ENCODE results near the gene TTC39A.
A peak's percentile ranks its signal among the peaks of the same experiment; 100 is the strongest.

The TTC39A gene

DNA sequence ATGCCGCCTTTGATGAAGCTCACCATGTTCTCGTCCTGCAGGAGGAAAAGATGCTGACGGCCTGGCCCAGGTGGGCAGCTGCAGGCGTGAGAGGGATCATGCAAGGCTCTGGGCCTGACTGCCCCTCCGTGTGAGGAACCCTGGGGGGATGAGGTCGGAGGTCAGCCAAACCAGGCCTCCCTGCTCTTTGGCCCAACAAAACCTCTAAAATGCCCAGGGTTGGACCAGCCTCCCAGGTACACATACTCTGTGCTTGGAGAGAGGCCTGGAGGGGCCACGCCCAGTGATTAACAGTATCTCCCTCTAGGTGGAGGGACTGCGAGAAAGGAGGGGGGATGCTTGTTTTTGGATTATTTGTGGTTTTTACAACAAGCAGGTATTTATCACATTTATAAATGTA is 21.1 kb downstream of the TTC39A start:
- Histone ChIP-seq H3K27me3 (ENCODE audit: control insufficient read depth in 5 of 5, insufficient read depth in 4 of 5, low read length in 5 of 5) (no peaks in the 10 kb centered on the region), H3K9me3 (ENCODE audit: control insufficient read depth in 5 of 5, low read length in 5 of 5) (no peaks in the 10 kb centered on the region), H3K27ac (ENCODE audit: low read depth, low read length) (no peak overlapping the region), H3K9ac (ENCODE audit: low read length in 5 of 5) (no peak overlapping the region), H3K4me3 (ENCODE audit: low read depth in 1 of 5, low read length in 5 of 5) (no peak overlapping the region), H3K36me3 (ENCODE audit: control insufficient read depth in 5 of 5, insufficient read depth in 5 of 5, low read length in 5 of 5) (no peaks in the 10 kb centered on the region), H3K4me1 (ENCODE audit: control insufficient read depth in 5 of 5, insufficient read depth in 5 of 5, low read length in 5 of 5) (peaks cover 0 to 3% (median 0%) of the 10 kb centered on the region in 5 donors)

DNA sequence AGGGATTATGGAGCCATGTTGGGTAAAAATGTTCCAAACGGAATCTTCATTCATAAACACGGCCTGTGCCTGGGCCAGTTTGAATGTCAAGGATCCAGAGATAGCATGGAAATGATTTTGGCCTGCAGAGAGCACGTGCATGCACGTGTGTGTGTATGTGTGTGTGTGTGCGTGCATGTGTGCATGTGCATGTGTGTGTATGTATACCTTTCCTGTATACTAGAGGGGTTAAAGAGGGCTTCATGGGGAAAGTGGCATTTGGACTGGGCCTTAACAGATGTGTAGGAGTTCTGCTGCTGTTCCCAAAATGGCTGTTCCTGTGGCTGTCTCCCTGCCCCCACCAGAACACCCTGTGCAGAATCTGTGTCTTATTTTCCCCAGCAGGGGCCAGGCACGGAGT is 21.7 kb downstream of the TTC39A start:
- Histone ChIP-seq H3K4me3 (ENCODE audit: low read depth in 1 of 5, low read length in 5 of 5) (no peak overlapping the region), H3K9ac (ENCODE audit: low read length in 5 of 5) (no peak overlapping the region), H3K9me3 (ENCODE audit: control insufficient read depth in 5 of 5, low read length in 5 of 5) (no peaks in the 10 kb centered on the region), H3K4me1 (ENCODE audit: control insufficient read depth in 5 of 5, insufficient read depth in 5 of 5, low read length in 5 of 5) (no peaks in the 10 kb centered on the region), H3K27me3 (ENCODE audit: control insufficient read depth in 5 of 5, insufficient read depth in 4 of 5, low read length in 5 of 5) (no peaks in the 10 kb centered on the region), H3K36me3 (ENCODE audit: control insufficient read depth in 5 of 5, insufficient read depth in 5 of 5, low read length in 5 of 5) (no peaks in the 10 kb centered on the region), H3K27ac (ENCODE audit: low read depth, low read length) (no peak overlapping the region)

DNA sequence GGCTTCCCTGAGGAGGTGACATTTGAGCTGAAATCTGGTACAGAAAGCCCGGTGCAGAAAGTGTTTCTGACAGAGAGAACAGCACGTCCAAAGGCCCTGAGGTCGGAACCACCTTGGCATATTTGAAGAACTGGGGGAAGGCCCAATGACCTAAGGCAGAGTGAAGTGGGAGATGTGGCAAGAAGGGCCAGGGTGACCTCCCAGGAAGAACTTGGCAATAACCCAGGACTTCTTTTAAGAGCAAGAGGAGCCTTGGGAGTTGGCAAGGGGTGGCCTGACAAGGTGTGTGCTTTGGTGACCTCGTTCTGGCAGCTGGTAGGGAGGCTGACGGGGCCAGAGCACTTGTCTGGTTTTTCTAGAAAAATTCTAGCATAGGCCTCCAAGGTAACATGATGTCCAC is 23.4 kb downstream of the TTC39A start:
- Histone ChIP-seq H3K36me3 (ENCODE audit: control insufficient read depth in 5 of 5, insufficient read depth in 5 of 5, low read length in 5 of 5) (no peaks in the 10 kb centered on the region), H3K9me3 (ENCODE audit: control insufficient read depth in 5 of 5, low read length in 5 of 5) (no peaks in the 10 kb centered on the region), H3K9ac (ENCODE audit: low read length in 5 of 5) (no peak overlapping the region), H3K27ac (ENCODE audit: low read depth, low read length) (no peak overlapping the region), H3K4me1 (ENCODE audit: control insufficient read depth in 5 of 5, insufficient read depth in 5 of 5, low read length in 5 of 5) (no peaks in the 10 kb centered on the region), H3K4me3 (ENCODE audit: low read depth in 1 of 5, low read length in 5 of 5) (no peak overlapping the region), H3K27me3 (ENCODE audit: control insufficient read depth in 5 of 5, insufficient read depth in 4 of 5, low read length in 5 of 5) (no peaks in the 10 kb centered on the region)

DNA sequence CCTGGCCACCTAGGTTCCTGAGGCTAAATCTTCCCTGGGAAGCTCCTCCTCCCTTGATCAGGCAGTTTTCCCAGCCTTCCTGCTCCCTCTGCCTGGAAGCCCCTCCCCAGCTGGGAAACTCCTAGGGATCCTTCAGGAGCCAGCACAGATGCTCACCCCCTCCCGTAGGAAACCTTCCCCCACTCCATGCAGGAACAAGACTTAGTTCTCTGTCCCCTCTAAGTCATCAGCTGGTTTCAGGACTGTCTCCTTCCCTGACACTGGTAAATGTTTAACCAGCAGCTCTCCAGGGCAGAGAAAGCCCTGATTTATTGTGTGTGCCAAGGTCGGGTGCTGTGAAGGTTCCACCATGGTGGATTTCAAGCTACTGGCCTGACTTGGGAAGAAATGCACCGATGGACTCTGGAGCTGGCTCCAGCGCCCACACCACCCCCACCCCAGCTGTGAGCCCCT is 25.0 kb downstream of the TTC39A start:
- Histone ChIP-seq H3K36me3 (ENCODE audit: control insufficient read depth in 5 of 5, insufficient read depth in 5 of 5, low read length in 5 of 5) (no peaks in the 10 kb centered on the region), H3K27me3 (ENCODE audit: control insufficient read depth in 5 of 5, insufficient read depth in 4 of 5, low read length in 5 of 5) (no peaks in the 10 kb centered on the region), H3K4me1 (ENCODE audit: control insufficient read depth in 5 of 5, insufficient read depth in 5 of 5, low read length in 5 of 5) (no peaks in the 10 kb centered on the region), H3K27ac (ENCODE audit: low read depth, low read length) (no peak overlapping the region), H3K4me3 (ENCODE audit: low read depth in 1 of 5, low read length in 5 of 5) (no peak overlapping the region), H3K9me3 (ENCODE audit: control insufficient read depth in 5 of 5, low read length in 5 of 5) (no peaks in the 10 kb centered on the region), H3K9ac (ENCODE audit: low read length in 5 of 5) (no peak overlapping the region)

DNA sequence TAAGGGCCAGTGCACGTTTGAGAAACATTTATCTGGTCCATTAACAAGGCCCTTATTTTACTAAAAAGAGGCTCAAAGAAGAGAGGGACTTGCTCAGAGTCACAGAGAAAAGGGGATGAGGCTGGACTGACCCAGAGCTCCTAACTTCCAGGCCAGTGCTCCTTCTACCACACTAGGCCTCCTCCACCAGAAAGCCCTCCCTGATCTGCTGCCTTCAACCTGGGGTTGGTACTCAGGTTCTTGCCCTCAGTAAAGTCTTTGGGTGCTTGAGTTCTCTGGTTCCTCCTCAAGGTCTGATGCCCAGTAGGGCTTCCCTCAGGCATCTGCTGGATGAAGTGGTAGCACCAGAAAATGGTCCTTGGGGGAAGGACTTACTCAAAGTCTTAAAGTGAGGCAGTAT is 26.0 kb downstream of the TTC39A start:
- no peaks in the 10 kb centered on the region for H3K36me3 ChIP-seq (ENCODE audit: control insufficient read depth in 5 of 5, insufficient read depth in 5 of 5, low read length in 5 of 5)
- H3K27me3 ChIP-seq (ENCODE audit: control insufficient read depth in 5 of 5, insufficient read depth in 4 of 5, low read length in 5 of 5) = no peaks in the 10 kb centered on the region
- no peaks in the 10 kb centered on the region for H3K9me3 ChIP-seq (ENCODE audit: control insufficient read depth in 5 of 5, low read length in 5 of 5)
- no peak overlapping the region for H3K9ac ChIP-seq (ENCODE audit: low read length in 5 of 5)
- H3K27ac ChIP-seq (ENCODE audit: low read depth, low read length) = no peak overlapping the region
- H3K4me3 ChIP-seq (ENCODE audit: low read depth in 1 of 5, low read length in 5 of 5) = no peak overlapping the region
- no peaks in the 10 kb centered on the region for H3K4me1 ChIP-seq (ENCODE audit: control insufficient read depth in 5 of 5, insufficient read depth in 5 of 5, low read length in 5 of 5)

DNA sequence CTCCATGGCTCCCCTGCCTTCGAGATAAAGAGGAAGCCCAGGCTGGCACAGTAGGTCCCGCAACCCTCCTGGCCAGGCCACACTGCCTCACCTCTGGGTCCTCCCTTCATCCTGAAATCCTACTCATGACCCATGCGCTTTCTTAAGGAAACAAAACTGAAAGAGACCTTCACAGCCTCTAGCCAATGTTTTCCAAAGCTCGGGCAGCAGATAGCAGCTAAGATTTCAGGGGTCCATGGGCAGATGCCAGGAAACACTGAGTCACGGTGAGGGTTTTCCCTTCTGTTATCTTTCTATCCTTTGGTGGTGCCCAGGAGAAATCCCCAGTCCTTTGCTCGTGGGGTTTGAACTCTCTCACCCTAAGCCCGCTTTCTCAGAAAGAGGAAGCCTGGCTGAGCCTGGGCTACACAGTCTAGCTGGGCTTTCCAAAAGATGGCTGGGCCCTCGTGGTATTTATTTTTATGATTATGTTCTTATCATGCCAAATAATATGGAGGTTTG is 26.6 kb downstream of the TTC39A start:
- no peaks in the 10 kb centered on the region for H3K9me3 ChIP-seq (ENCODE audit: control insufficient read depth in 5 of 5, low read length in 5 of 5)
- peak overlapping the region in 1 of 5 donors; percentile 2 for H3K9ac ChIP-seq (ENCODE audit: low read length in 5 of 5)
- H3K27me3 ChIP-seq (ENCODE audit: control insufficient read depth in 5 of 5, insufficient read depth in 4 of 5, low read length in 5 of 5) = no peaks in the 10 kb centered on the region
- H3K4me1 ChIP-seq (ENCODE audit: control insufficient read depth in 5 of 5, insufficient read depth in 5 of 5, low read length in 5 of 5) = no peaks in the 10 kb centered on the region
- no peaks in the 10 kb centered on the region for H3K36me3 ChIP-seq (ENCODE audit: control insufficient read depth in 5 of 5, insufficient read depth in 5 of 5, low read length in 5 of 5)
- peak overlapping the region in 3 of 5 donors; percentile 13 to 47 (median 36) for H3K4me3 ChIP-seq (ENCODE audit: low read depth in 1 of 5, low read length in 5 of 5)
- H3K27ac ChIP-seq (ENCODE audit: low read depth, low read length) = no peak overlapping the region

DNA sequence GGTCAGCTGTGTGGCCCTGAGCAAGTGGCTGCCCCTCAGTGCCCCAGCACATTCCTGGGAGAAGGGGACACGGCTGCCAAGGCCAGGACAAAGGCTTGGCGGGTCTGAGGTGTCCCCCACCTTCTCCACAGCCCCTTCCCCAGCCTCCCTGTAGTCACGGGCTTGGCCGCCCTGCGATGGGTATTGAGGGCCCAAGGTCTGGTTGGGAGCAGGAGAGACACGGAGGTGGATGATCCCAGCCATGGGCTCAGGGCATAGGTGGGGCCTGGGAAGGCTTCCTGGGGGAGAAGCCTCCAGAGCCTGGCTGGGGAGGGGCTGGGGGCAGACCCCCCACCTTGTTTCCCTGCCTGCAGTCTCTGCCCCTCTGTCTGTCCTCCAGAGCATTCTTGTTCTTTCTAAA is 27.0 kb downstream of the TTC39A start:
- no peaks in the 10 kb centered on the region for H3K36me3 ChIP-seq (ENCODE audit: control insufficient read depth in 5 of 5, insufficient read depth in 5 of 5, low read length in 5 of 5)
- H3K27me3 ChIP-seq (ENCODE audit: control insufficient read depth in 5 of 5, insufficient read depth in 4 of 5, low read length in 5 of 5) = no peaks in the 10 kb centered on the region
- no peaks in the 10 kb centered on the region for H3K9me3 ChIP-seq (ENCODE audit: control insufficient read depth in 5 of 5, low read length in 5 of 5)
- H3K27ac ChIP-seq (ENCODE audit: low read depth, low read length) = no peak overlapping the region
- no peaks in the 10 kb centered on the region for H3K4me1 ChIP-seq (ENCODE audit: control insufficient read depth in 5 of 5, insufficient read depth in 5 of 5, low read length in 5 of 5)
- no peak overlapping the region for H3K4me3 ChIP-seq (ENCODE audit: low read depth in 1 of 5, low read length in 5 of 5)
- no peak overlapping the region for H3K9ac ChIP-seq (ENCODE audit: low read length in 5 of 5)

DNA sequence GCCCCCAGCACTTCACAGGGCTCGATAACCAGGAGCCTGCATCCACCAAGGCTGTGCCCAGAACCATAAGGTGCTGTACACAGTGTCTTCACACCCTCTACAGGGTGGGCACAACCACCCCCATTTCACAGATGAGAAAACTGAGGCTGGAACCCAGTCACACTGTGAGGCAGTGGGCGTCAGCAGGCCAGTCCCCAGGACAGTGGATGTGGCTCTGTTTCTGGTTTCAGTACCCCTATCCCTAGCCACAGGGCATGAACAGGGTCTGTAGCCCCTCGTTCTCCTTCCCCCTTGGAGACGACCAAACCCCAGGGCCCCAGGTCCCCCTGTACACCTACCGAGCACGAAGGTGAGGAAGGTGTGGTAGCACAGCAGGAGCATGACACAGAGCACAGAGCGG is 27.6 kb downstream of the TTC39A start:
- no peaks in the 10 kb centered on the region for H3K36me3 ChIP-seq (ENCODE audit: control insufficient read depth in 5 of 5, insufficient read depth in 5 of 5, low read length in 5 of 5)
- no peaks in the 10 kb centered on the region for H3K9me3 ChIP-seq (ENCODE audit: control insufficient read depth in 5 of 5, low read length in 5 of 5)
- H3K27me3 ChIP-seq (ENCODE audit: control insufficient read depth in 5 of 5, insufficient read depth in 4 of 5, low read length in 5 of 5) = no peaks in the 10 kb centered on the region
- H3K27ac ChIP-seq (ENCODE audit: low read depth, low read length) = no peak overlapping the region
- H3K4me3 ChIP-seq (ENCODE audit: low read depth in 1 of 5, low read length in 5 of 5) = no peak overlapping the region
- H3K4me1 ChIP-seq (ENCODE audit: control insufficient read depth in 5 of 5, insufficient read depth in 5 of 5, low read length in 5 of 5) = peaks cover 0 to 4% (median 2%) of the 10 kb centered on the region in 5 donors
- H3K9ac ChIP-seq (ENCODE audit: low read length in 5 of 5) = no peak overlapping the region

DNA sequence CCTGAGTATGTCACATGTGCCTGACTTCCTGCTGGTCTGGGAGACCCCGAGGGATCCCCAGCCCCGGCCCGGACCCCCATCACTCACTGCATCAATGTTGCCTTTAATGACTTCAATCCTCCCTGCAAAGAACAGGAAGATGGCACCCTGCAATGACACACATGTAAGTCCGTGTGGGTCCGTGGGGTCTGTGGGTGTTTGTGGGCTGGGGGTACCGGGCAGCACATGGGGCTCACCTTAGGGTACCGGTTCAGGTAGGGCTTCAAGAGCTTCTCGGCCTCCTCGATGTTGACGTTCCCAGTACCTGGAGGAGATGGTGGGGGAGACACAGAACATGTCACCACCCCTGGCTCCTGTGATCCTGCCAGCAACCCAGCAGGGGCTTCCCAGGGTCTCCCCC is 28.1 kb downstream of the TTC39A start:
- Histone ChIP-seq H3K27ac (ENCODE audit: low read depth, low read length) (no peak overlapping the region), H3K4me1 (ENCODE audit: control insufficient read depth in 5 of 5, insufficient read depth in 5 of 5, low read length in 5 of 5) (peaks cover 0 to 9% (median 7%) of the 10 kb centered on the region in 5 donors), H3K9ac (ENCODE audit: low read length in 5 of 5) (no peak overlapping the region), H3K27me3 (ENCODE audit: control insufficient read depth in 5 of 5, insufficient read depth in 4 of 5, low read length in 5 of 5) (no peaks in the 10 kb centered on the region), H3K4me3 (ENCODE audit: low read depth in 1 of 5, low read length in 5 of 5) (no peak overlapping the region), H3K36me3 (ENCODE audit: control insufficient read depth in 5 of 5, insufficient read depth in 5 of 5, low read length in 5 of 5) (no peaks in the 10 kb centered on the region), H3K9me3 (ENCODE audit: control insufficient read depth in 5 of 5, low read length in 5 of 5) (no peaks in the 10 kb centered on the region)

DNA sequence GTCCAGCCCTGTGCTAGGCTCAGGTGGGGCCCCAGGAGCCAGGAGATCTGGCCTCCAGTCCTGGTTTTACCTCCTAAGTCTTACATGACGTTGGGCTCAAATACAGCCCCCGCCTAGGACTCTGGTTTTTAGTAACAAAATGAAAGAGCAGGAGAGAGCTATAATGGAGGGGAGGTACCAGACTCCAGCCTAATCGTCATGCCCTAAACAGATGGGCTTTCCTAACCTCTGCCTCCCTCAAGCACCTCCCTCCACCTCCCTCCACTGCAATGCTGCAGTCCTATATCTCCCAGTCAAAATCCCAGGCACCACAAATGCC is 28.6 kb downstream of the TTC39A start:
- Histone ChIP-seq H3K9me3 (ENCODE audit: control insufficient read depth in 5 of 5, low read length in 5 of 5) (no peaks in the 10 kb centered on the region), H3K4me3 (ENCODE audit: low read depth in 1 of 5, low read length in 5 of 5) (no peak overlapping the region), H3K27me3 (ENCODE audit: control insufficient read depth in 5 of 5, insufficient read depth in 4 of 5, low read length in 5 of 5) (no peaks in the 10 kb centered on the region), H3K9ac (ENCODE audit: low read length in 5 of 5) (no peak overlapping the region), H3K36me3 (ENCODE audit: control insufficient read depth in 5 of 5, insufficient read depth in 5 of 5, low read length in 5 of 5) (no peaks in the 10 kb centered on the region), H3K4me1 (ENCODE audit: control insufficient read depth in 5 of 5, insufficient read depth in 5 of 5, low read length in 5 of 5) (peaks cover 0 to 12% (median 8%) of the 10 kb centered on the region in 5 donors), H3K27ac (ENCODE audit: low read depth, low read length) (no peak overlapping the region)
